H9 (cell line): ENCODE measurements around the gene DIAPH2. TPM values are rescaled to one million over a fixed set of nuclear protein-coding genes. Genes with fewer than 3 reads are reported as not detected.

Experiments
- DNase-seq: peaks from one replicate; pipeline ENCODE4 v3.0.0-alpha.2; 2017
- H2AFZ ChIP-seq: one replicate; pipeline ENCODE4 v1.6.1; 2013; ENCODE audit warnings: mild to moderate bottlenecking, low read length, control low read depth, moderate library complexity
- H2AK5ac ChIP-seq: 2 replicates; pipeline ENCODE4 v1.6.1; 2013; ENCODE audit warnings: low read length, control low read depth, mixed read lengths; ENCODE audit not compliant: insufficient read length
- H2BK120ac ChIP-seq: one replicate; pipeline ENCODE4 v1.6.1; 2013; ENCODE audit warnings: low read depth, mild to moderate bottlenecking, low read length, control low read depth, inconsistent platforms; ENCODE audit not compliant: poor library complexity, severe bottlenecking
- H2BK12ac ChIP-seq: 2 replicates; pipeline ENCODE4 v1.6.1; 2013; ENCODE audit warnings: low read length, control low read depth, mixed read lengths, low read depth; ENCODE audit not compliant: insufficient read length
- H2BK15ac ChIP-seq: 2 replicates; pipeline ENCODE4 v1.6.1; 2013; ENCODE audit warnings: low read depth, low read length, control low read depth
- H2BK20ac ChIP-seq: one replicate; pipeline ENCODE4 v1.6.1; 2013; ENCODE audit warnings: low read depth, mild to moderate bottlenecking, low read length, control low read depth, inconsistent platforms; ENCODE audit not compliant: poor library complexity, severe bottlenecking
- H2BK5ac ChIP-seq: 2 replicates; pipeline ENCODE4 v1.6.1; 2013; ENCODE audit warnings: low read length, control low read depth, mixed read lengths; ENCODE audit not compliant: insufficient read length
- H3K14ac ChIP-seq: 2 replicates; pipeline ENCODE4 v1.6.1; 2013; ENCODE audit warnings: low read length, control low read depth; ENCODE audit not compliant: insufficient read depth
- H3K18ac ChIP-seq: 2 replicates; pipeline ENCODE4 v1.6.1; 2013; ENCODE audit warnings: low read depth, mild to moderate bottlenecking, mixed read lengths, low read length, control low read depth; ENCODE audit not compliant: insufficient read length
- H3K23ac ChIP-seq: 2 replicates; pipeline ENCODE4 v1.6.1; 2013; ENCODE audit warnings: low read length, control low read depth, mixed read lengths, low read depth; ENCODE audit not compliant: insufficient read length
- H3K23me2 ChIP-seq: 2 replicates; pipeline ENCODE4 v1.6.1; 2013; ENCODE audit warnings: low read depth, mild to moderate bottlenecking, mixed read lengths, low read length, control low read depth; ENCODE audit not compliant: insufficient read length, poor library complexity, severe bottlenecking
- H3K27ac ChIP-seq: 2 replicates; pipeline ENCODE4 v1.5.1; 2013; ENCODE audit warnings: low read length, control low read depth, mixed read lengths, low read depth; ENCODE audit not compliant: insufficient read length
- H3K27me3 ChIP-seq: 2 replicates; pipeline ENCODE4 v1.6.1; 2013; ENCODE audit warnings: low read length, control low read depth, inconsistent platforms; ENCODE audit not compliant: insufficient read depth
- H3K4ac ChIP-seq: 2 replicates; pipeline ENCODE4 v1.6.1; 2013; ENCODE audit warnings: low read depth, mild to moderate bottlenecking, control low read depth, inconsistent platforms, low read length, moderate library complexity
- H3K4me1 ChIP-seq: 2 replicates; pipeline ENCODE4 v1.6.1; 2013; ENCODE audit warnings: low read length, control low read depth, inconsistent platforms; ENCODE audit not compliant: insufficient read depth
- H3K4me2 ChIP-seq: 2 replicates; pipeline ENCODE4 v1.6.1; 2013; ENCODE audit warnings: low read length, control low read depth, mixed read lengths; ENCODE audit not compliant: insufficient read length, insufficient read depth
- H3K56ac ChIP-seq: 2 replicates; pipeline ENCODE4 v1.6.1; 2013; ENCODE audit warnings: low read depth, mild to moderate bottlenecking, mixed read lengths, low read length, control low read depth; ENCODE audit not compliant: insufficient read length
- H3K79me1 ChIP-seq: 2 replicates; pipeline ENCODE4 v1.6.1; 2013; ENCODE audit warnings: low read depth, mild to moderate bottlenecking, moderate library complexity, low read length, control low read depth, inconsistent platforms; ENCODE audit not compliant: insufficient read depth, poor library complexity, severe bottlenecking
- H3K79me2 ChIP-seq: 2 replicates; pipeline ENCODE4 v1.6.1; 2013; ENCODE audit warnings: low read length, control low read depth, inconsistent platforms; ENCODE audit not compliant: insufficient read depth
- H3K9ac ChIP-seq: 2 replicates; pipeline ENCODE4 v1.6.1; 2013; ENCODE audit warnings: low read length, control low read depth, mixed read lengths; ENCODE audit not compliant: insufficient read length; ENCODE audit errors: extremely low read depth
- H3K9me3 ChIP-seq: one replicate; pipeline ENCODE4 v1.6.1; 2013; ENCODE audit warnings: low read depth, low read length, inconsistent platforms; ENCODE audit not compliant: control insufficient read depth
- H3T11ph ChIP-seq: one replicate; pipeline ENCODE4 v1.6.1; 2013; ENCODE audit warnings: mild to moderate bottlenecking, low read length, control low read depth, inconsistent platforms
- H4K20me1 ChIP-seq: one replicate; pipeline ENCODE4 v1.6.1; 2013; ENCODE audit not compliant: control insufficient read depth, insufficient read length, insufficient read depth
- H4K5ac ChIP-seq: 2 replicates; pipeline ENCODE4 v1.6.1; 2013; ENCODE audit warnings: low read depth, mild to moderate bottlenecking, mixed read lengths, low read length, control low read depth; ENCODE audit not compliant: insufficient read length
- H4K8ac ChIP-seq: replicated peaks from 2 replicates; pipeline ENCODE4 v1.6.1; 2013; ENCODE audit warnings: low read length, control low read depth, mixed read lengths, low read depth; ENCODE audit not compliant: insufficient read length
- H4K91ac ChIP-seq: 2 replicates; pipeline ENCODE4 v1.6.1; 2013; ENCODE audit warnings: low read depth, mild to moderate bottlenecking, moderate library complexity, mixed read lengths, low read length, control low read depth; ENCODE audit not compliant: insufficient read length
- H3K27ac Mint-ChIP-seq, 3 experiments: 2 replicates in 2 of 3; 3 replicates in 1 of 3; pipeline ENCODE4 v1.8.0; 2020 to 2021; ENCODE audit warnings: mixed read lengths in 3 of 3, mild to moderate bottlenecking in 1 of 3, moderate library complexity in 1 of 3
- H3K27me3 Mint-ChIP-seq: 2 replicates; pipeline ENCODE4 v1.8.0; 2021; ENCODE audit warnings: low read depth, mild to moderate bottlenecking, moderate library complexity, mixed read lengths
- H3K36me3 Mint-ChIP-seq, 3 experiments: 2 replicates in 2 of 3; 3 replicates in 1 of 3; pipeline ENCODE4 v1.8.0; 2020 to 2021; ENCODE audit warnings: low read depth in 3 of 3, mixed read lengths in 3 of 3; ENCODE audit not compliant: insufficient read depth in 1 of 3
- H3K4me1 Mint-ChIP-seq, 2 experiments: 2 replicates each; pipeline ENCODE4 v1.8.0; 2020; ENCODE audit warnings: mixed read lengths in 2 of 2
- H3K4me3 Mint-ChIP-seq, 2 experiments: 2 replicates in 1 of 2; 3 replicates in 1 of 2; pipeline ENCODE4 v1.8.0; 2020 to 2021; ENCODE audit warnings: mild to moderate bottlenecking in 2 of 2, mixed read lengths in 2 of 2, moderate library complexity in 1 of 2
- H3K9me3 Mint-ChIP-seq, 2 experiments: 2 replicates in 1 of 2; 3 replicates in 1 of 2; pipeline ENCODE4 v1.8.0; 2020; ENCODE audit warnings: mild to moderate bottlenecking in 2 of 2, mixed read lengths in 2 of 2, moderate library complexity in 1 of 2
- WGBS: extraction: QIAGEN DNeasy Blood & Tissue Kit; methylation state at CpG from one replicate; pipeline ENCODE4 v1.1.7; 2013; ENCODE audit warnings: missing lambda C conversion rate, low lambda C conversion rate, mixed read lengths; ENCODE audit not compliant: insufficient read length; ENCODE audit errors: extremely low coverage; 5-methylcytosine and 5-hydroxymethylcytosine counted together
- total RNA-seq: library from RNA; stranded (reverse); gene quantifications from 2 replicates; pipeline ENCODE4 v1.2.1, GENCODE V29; 2021
- TF ChIP-seq, protein P1 (sequence below): fragments of 200-600 bp; sonication (generic); conservative IDR thresholded peaks from 3 replicates; pipeline ENCODE4 v1.8.0; 2021; ENCODE audit warnings: antibody characterized with exemption, mild to moderate bottlenecking

The DIAPH2 gene
- total RNA-seq, 1 experiment from 2014 or later: 45.4 TPM

GRCh38 chrX:96994093-96994492 is 309.5 kb downstream of the DIAPH2 start:
- H4K20me1 ChIP-seq: no peaks in the 10 kb centered on the region
- no peak overlapping the region for H3K4me3 Mint-ChIP-seq
- H3K23me2 ChIP-seq: no peaks in the 10 kb centered on the region
- H3K27ac Mint-ChIP-seq: no peak overlapping the region
- H2BK15ac ChIP-seq: no peak overlapping the region
- no peaks in the 10 kb centered on the region for H3K79me2 ChIP-seq
- no peak overlapping the region for H3T11ph ChIP-seq
- H3K9ac ChIP-seq: no peak overlapping the region
- peaks cover 0 to 4% (median 2%) of the 10 kb centered on the region in 3 experiments; a peak in 2 of 7 replicates for H3K36me3 Mint-ChIP-seq
- no peak overlapping the region for H2AFZ ChIP-seq
- H3K9me3 ChIP-seq: no peaks in the 10 kb centered on the region
- H2BK12ac ChIP-seq: no peak overlapping the region
- no peaks in the 10 kb centered on the region for H3K4me1 ChIP-seq
- no peak overlapping the region for H2BK120ac ChIP-seq
- no peak for DNase-seq
- H4K8ac ChIP-seq: no peak overlapping the region
- H3K27me3 ChIP-seq: no peaks in the 10 kb centered on the region
- no peaks in the 10 kb centered on the region for H3K27me3 Mint-ChIP-seq
- H4K5ac ChIP-seq: no peak overlapping the region
- H4K91ac ChIP-seq: no peak overlapping the region
- no peak overlapping the region for H2AK5ac ChIP-seq
- H2BK20ac ChIP-seq: no peak overlapping the region
- TF ChIP-seq, protein P1, sequence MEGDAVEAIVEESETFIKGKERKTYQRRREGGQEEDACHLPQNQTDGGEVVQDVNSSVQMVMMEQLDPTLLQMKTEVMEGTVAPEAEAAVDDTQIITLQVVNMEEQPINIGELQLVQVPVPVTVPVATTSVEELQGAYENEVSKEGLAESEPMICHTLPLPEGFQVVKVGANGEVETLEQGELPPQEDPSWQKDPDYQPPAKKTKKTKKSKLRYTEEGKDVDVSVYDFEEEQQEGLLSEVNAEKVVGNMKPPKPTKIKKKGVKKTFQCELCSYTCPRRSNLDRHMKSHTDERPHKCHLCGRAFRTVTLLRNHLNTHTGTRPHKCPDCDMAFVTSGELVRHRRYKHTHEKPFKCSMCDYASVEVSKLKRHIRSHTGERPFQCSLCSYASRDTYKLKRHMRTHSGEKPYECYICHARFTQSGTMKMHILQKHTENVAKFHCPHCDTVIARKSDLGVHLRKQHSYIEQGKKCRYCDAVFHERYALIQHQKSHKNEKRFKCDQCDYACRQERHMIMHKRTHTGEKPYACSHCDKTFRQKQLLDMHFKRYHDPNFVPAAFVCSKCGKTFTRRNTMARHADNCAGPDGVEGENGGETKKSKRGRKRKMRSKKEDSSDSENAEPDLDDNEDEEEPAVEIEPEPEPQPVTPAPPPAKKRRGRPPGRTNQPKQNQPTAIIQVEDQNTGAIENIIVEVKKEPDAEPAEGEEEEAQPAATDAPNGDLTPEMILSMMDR: no peak
- no peak overlapping the region for H2BK5ac ChIP-seq
- no peaks in the 10 kb centered on the region for H3K79me1 ChIP-seq
- H3K18ac ChIP-seq: no peak overlapping the region
- no peak overlapping the region for H3K56ac ChIP-seq
- WGBS: no CpG with 5 or more reads among the region's 2 CpGs
- peaks cover 19 to 26% of the 10 kb centered on the region in 2 experiments for H3K4me1 Mint-ChIP-seq
- peaks cover 0 to 3% of the 10 kb centered on the region in 2 experiments; a peak in 2 of 5 replicates for H3K9me3 Mint-ChIP-seq
- no peak overlapping the region for H3K27ac ChIP-seq
- no peak overlapping the region for H3K14ac ChIP-seq
- no peak overlapping the region for H3K4me2 ChIP-seq
- no peak overlapping the region for H3K23ac ChIP-seq
- no peak overlapping the region for H3K4ac ChIP-seq
